Measurements from ENCODE around the gene MYO9B.
"Not testable (repeated sequence)": the region's sequence is repeated elsewhere in the genome, so short reads cannot be mapped to it uniquely, and the experiment has no call there.

MYO9B gene

GRCh38 chr19:17090583-17090982, 15.0 kb downstream of the MYO9B start:
- DNase-seq (ENCODE audit: extremely low read depth, low read depth), result no peak
- H3K4me3 ChIP-seq (replicated peaks; ENCODE audit: low read depth, low read length), result no peak overlapping the region
- TF ChIP-seq CTCF (IDR thresholded peaks at IDR 0.05; ENCODE audit: low read depth, low read length, missing control alignments), result no peak

- no peak for TF ChIP-seq CTCF (IDR thresholded peaks at IDR 0.05; ENCODE audit: low read depth, low read length, missing control alignments)
- DNase-seq (ENCODE audit: extremely low read depth, low read depth), result no peak
- H3K4me3 ChIP-seq (replicated peaks; ENCODE audit: low read depth, low read length), result no peak overlapping the region
Observed at GRCh38 chr19:17091758-17092333, 16.3 kb downstream of the MYO9B start.

- no peak for TF ChIP-seq CTCF (IDR thresholded peaks at IDR 0.05; ENCODE audit: low read depth, low read length, missing control alignments)
- no peak for DNase-seq (ENCODE audit: extremely low read depth, low read depth)
- H3K4me3 ChIP-seq (replicated peaks; ENCODE audit: low read depth, low read length), result no peak overlapping the region
Observed at GRCh38 chr19:17092696-17093095, 17.1 kb downstream of the MYO9B start.

- H3K4me3 ChIP-seq (replicated peaks; ENCODE audit: low read depth, low read length); DNase-seq (ENCODE audit: extremely low read depth, low read depth): not testable (repeated sequence)
Observed at GRCh38 chr19:17094694-17095093, 19.1 kb downstream of the MYO9B start.

- TF ChIP-seq CTCF (IDR thresholded peaks at IDR 0.05; ENCODE audit: low read depth, low read length, missing control alignments), result no peak
- DNase-seq (ENCODE audit: extremely low read depth, low read depth), result no peak
Observed at GRCh38 chr19:17095141-17095919, 19.8 kb downstream of the MYO9B start.

GRCh38 chr19:17097593-17098126, 22.1 kb downstream of the MYO9B start:
- no peak for DNase-seq (ENCODE audit: extremely low read depth, low read depth)
- no peak for TF ChIP-seq CTCF (IDR thresholded peaks at IDR 0.05; ENCODE audit: low read depth, low read length, missing control alignments)

More at GRCh38 chr19:17095141-17095919, 19.8 kb downstream of the MYO9B start:
- no peak overlapping the region for H3K4me3 ChIP-seq (replicated peaks; ENCODE audit: low read depth, low read length)

GRCh38 chr19:17098326-17098725, 22.7 kb downstream of the MYO9B start:
- no peak overlapping the region for H3K4me3 ChIP-seq (replicated peaks; ENCODE audit: low read depth, low read length)
- TF ChIP-seq CTCF (IDR thresholded peaks at IDR 0.05; ENCODE audit: low read depth, low read length, missing control alignments), result no peak
- DNase-seq (ENCODE audit: extremely low read depth, low read depth), result no peak

More at GRCh38 chr19:17097593-17098126, 22.1 kb downstream of the MYO9B start:
- no peak overlapping the region for H3K4me3 ChIP-seq (replicated peaks; ENCODE audit: low read depth, low read length)
